Common myeloid progenitor, CD34-positive (primary cell): Measurements from ENCODE around the gene TP53I11.

ENCODE experiments used
- CTCF ChIA-PET: fragments of 350-600 bp; sonication (Branson Sonifier 250); formaldehyde crosslinking; loops from one replicate; lab custom pipeline; 2021; ENCODE audit warnings: antibody characterized with exemption; lab: Charles Lee
- POLR2A ChIA-PET: fragments of 350-600 bp; sonication (Branson Sonifier 250); formaldehyde crosslinking; loops from one replicate; lab custom pipeline; 2021; ENCODE audit warnings: antibody characterized with exemption; lab: Charles Lee
- DNase-seq, 3 donors: peaks; one replicate each; pipeline versions ENCODE4 v3.0.0 to v3.0.0-alpha.2; 2013
- H3K27ac ChIP-seq, 2 experiments: 1 replicate in 1 of 2; 2 replicates in 1 of 2; pipeline ENCODE4 v1.7.0; 2013; ENCODE audit warnings: inconsistent platforms in 2 of 2, low read length in 2 of 2, mild to moderate bottlenecking in 2 of 2, low read depth in 1 of 2, moderate library complexity in 1 of 2; ENCODE audit not compliant: severe bottlenecking in 2 of 2, insufficient read depth in 1 of 2, poor library complexity in 1 of 2
- H3K27me3 ChIP-seq, 5 experiments: replicated peaks in 2 of 5; 1 replicate in 3 of 5; 2 replicates in 2 of 5; pipeline versions ENCODE4 v1.6.1 to v1.7.0; 2013; ENCODE audit warnings: low read length in 4 of 5, mild to moderate bottlenecking in 2 of 5, moderate library complexity in 2 of 5, inconsistent platforms in 1 of 5; ENCODE audit not compliant: insufficient read depth in 5 of 5, control insufficient read depth in 4 of 5
- H3K36me3 ChIP-seq, 4 experiments: 1 replicate in 2 of 4; 2 replicates in 2 of 4; pipeline versions ENCODE4 v1.6.1 to v1.7.0; 2013; ENCODE audit warnings: low read length in 3 of 4, control low read depth in 1 of 4, mild to moderate bottlenecking in 1 of 4; ENCODE audit not compliant: control insufficient read depth in 4 of 4, insufficient read depth in 4 of 4
- H3K4me1 ChIP-seq, 4 experiments: 1 replicate in 3 of 4; 2 replicates in 1 of 4; pipeline versions ENCODE4 v1.6.1 to v1.7.1; 2013; ENCODE audit warnings: low read length in 3 of 4, mild to moderate bottlenecking in 3 of 4, control low read depth in 1 of 4, inconsistent platforms in 1 of 4, moderate library complexity in 1 of 4; ENCODE audit not compliant: control insufficient read depth in 4 of 4, insufficient read depth in 4 of 4; ENCODE audit errors: control extremely low read depth in 1 of 4
- H3K4me3 ChIP-seq, 7 experiments: 1 replicate in 4 of 7; 2 replicates in 3 of 7; pipeline versions ENCODE4 v1.5.1 to v1.7.0; 2013; ENCODE audit warnings: mild to moderate bottlenecking in 7 of 7, low read length in 6 of 7, moderate library complexity in 6 of 7, inconsistent platforms in 2 of 7, low read depth in 2 of 7, control low read depth in 1 of 7; ENCODE audit not compliant: insufficient read depth in 4 of 7, control insufficient read depth in 1 of 7; ENCODE audit errors: extremely low read depth in 1 of 7
- H3K9me3 ChIP-seq, 5 experiments: 1 replicate in 4 of 5; 2 replicates in 1 of 5; pipeline versions ENCODE4 v1.6.1 to v1.7.1; 2013; ENCODE audit warnings: low read length in 4 of 5, mild to moderate bottlenecking in 2 of 5, inconsistent platforms in 1 of 5, low read depth in 1 of 5, moderate library complexity in 1 of 5; ENCODE audit not compliant: control insufficient read depth in 4 of 5, insufficient read depth in 2 of 5; ENCODE audit errors: control extremely low read depth in 1 of 5
- WGBS: methylation state at CpG from one replicate; pipeline ENCODE4 v1.1.5; 2013; ENCODE audit not compliant: insufficient coverage; 5-methylcytosine and 5-hydroxymethylcytosine counted together

TP53I11 gene

GRCh38 chr11:44893846-44894617, 56.7 kb downstream of the TP53I11 start:
- Histone ChIP-seq H3K9me3 (peaks cover 0 to 8% (median 2%) of the 10 kb centered on the region in 5 experiments), H3K4me3 (no peak overlapping the region), H3K36me3 (no peaks in the 10 kb centered on the region), H3K4me1 (no peaks in the 10 kb centered on the region), H3K27me3 (peaks cover 0 to 7% (median 2%) of the 10 kb centered on the region in 5 experiments), H3K27ac (no peak overlapping the region)
- 54% methylated on average over 13 of the region's 21 CpGs for WGBS
- POLR2A ChIA-PET = no interaction called here
- CTCF ChIA-PET = interaction anchor here (0.6 to 3.2 kb wide), 28 partner anchors 10 to 339 kb away, joined by 3 to 21 read pairs (median 3); partner anchors contain the start of gene TSPAN18
- DNase-seq = peak; percentile 76 to 86 (median 82)

GRCh38 chr11:44893308-44893822, 57.3 kb downstream of the TP53I11 start:
- no peaks in the 10 kb centered on the region for H3K4me1 ChIP-seq
- no peak overlapping the region for H3K4me3 ChIP-seq
- ChIA-PET POLR2A (no interaction called here), CTCF (interaction anchor here (0.6 to 3.2 kb wide), 23 partner anchors 10 to 369 kb away, joined by 3 to 21 read pairs (median 3); no protein-coding TSS in a partner anchor)
- no peak for DNase-seq
- H3K27ac ChIP-seq = no peak overlapping the region
- H3K27me3 ChIP-seq = peaks cover 0 to 7% (median 2%) of the 10 kb centered on the region in 5 experiments
- WGBS = 97% methylated on average over 9 of the region's 10 CpGs
- no peaks in the 10 kb centered on the region for H3K36me3 ChIP-seq
- peaks cover 0 to 2% (median 0%) of the 10 kb centered on the region in 5 experiments for H3K9me3 ChIP-seq

- 94% methylated on average over 6 of the region's 7 CpGs for WGBS
- Histone ChIP-seq H3K4me3 (no peak overlapping the region), H3K4me1 (no peaks in the 10 kb centered on the region), H3K36me3 (no peaks in the 10 kb centered on the region), H3K27ac (no peak overlapping the region), H3K27me3 (peaks cover 0 to 7% (median 2%) of the 10 kb centered on the region in 5 experiments), H3K9me3 (no peaks in the 10 kb centered on the region)
- DNase-seq = no peak
- ChIA-PET CTCF (interaction anchor here (0.6 to 3.2 kb wide), 22 partner anchors 11 to 369 kb away, joined by 3 to 21 read pairs (median 3); no protein-coding TSS in a partner anchor), POLR2A (no interaction called here)
Measured at GRCh38 chr11:44892843-44893242, 57.8 kb downstream of the TP53I11 start.

GRCh38 chr11:44889266-44889665, 61.4 kb downstream of the TP53I11 start:
- WGBS = 100% methylated on average over 1 of the region's 1 CpG
- ChIA-PET CTCF (no interaction called here), POLR2A (no interaction called here)
- no peak overlapping the region for H3K27ac ChIP-seq
- no peak for DNase-seq
- peaks cover 0 to 9% (median under 1%) of the 10 kb centered on the region in 5 experiments for H3K27me3 ChIP-seq
- H3K36me3 ChIP-seq = no peaks in the 10 kb centered on the region
- H3K4me1 ChIP-seq = no peaks in the 10 kb centered on the region
- no peaks in the 10 kb centered on the region for H3K9me3 ChIP-seq
- H3K4me3 ChIP-seq = no peak overlapping the region

- H3K27me3 ChIP-seq = peaks cover 0 to 7% (median 4%) of the 10 kb centered on the region in 5 experiments
- CTCF ChIA-PET = interaction anchor here (3.2 kb wide), 1 partner anchor 9 kb away, joined by 10 read pairs; no protein-coding TSS in a partner anchor
- no peak overlapping the region for H3K4me3 ChIP-seq
- H3K9me3 ChIP-seq = no peaks in the 10 kb centered on the region
- DNase-seq = no peak
- H3K27ac ChIP-seq = no peak overlapping the region
- H3K36me3 ChIP-seq = no peaks in the 10 kb centered on the region
- POLR2A ChIA-PET = no interaction called here
- no peaks in the 10 kb centered on the region for H3K4me1 ChIP-seq
- WGBS = 100% methylated on average over 3 of the region's 3 CpGs
Measured at GRCh38 chr11:44887636-44888035, 63.0 kb downstream of the TP53I11 start.

- H3K4me1 ChIP-seq = no peaks in the 10 kb centered on the region
- H3K9me3 ChIP-seq = no peaks in the 10 kb centered on the region
- H3K27me3 ChIP-seq = peaks cover 0 to 10% (median 4%) of the 10 kb centered on the region in 5 experiments
- CTCF ChIA-PET = interaction anchor here (3.2 kb wide), 1 partner anchor 10 kb away, joined by 10 read pairs; no protein-coding TSS in a partner anchor
- WGBS = 89% methylated on average over 2 of the region's 3 CpGs
- H3K27ac ChIP-seq = no peak overlapping the region
- no peaks in the 10 kb centered on the region for H3K36me3 ChIP-seq
- POLR2A ChIA-PET = no interaction called here
- DNase-seq = no peak
- no peak overlapping the region for H3K4me3 ChIP-seq
Measured at GRCh38 chr11:44886790-44887140, 63.9 kb downstream of the TP53I11 start.
